ENCODE data around the gene CDKAL1.
"Not testable (repeated sequence)": the region's sequence is repeated elsewhere in the genome, so short reads cannot be mapped to it uniquely, and the experiment has no call there.

DNA sequence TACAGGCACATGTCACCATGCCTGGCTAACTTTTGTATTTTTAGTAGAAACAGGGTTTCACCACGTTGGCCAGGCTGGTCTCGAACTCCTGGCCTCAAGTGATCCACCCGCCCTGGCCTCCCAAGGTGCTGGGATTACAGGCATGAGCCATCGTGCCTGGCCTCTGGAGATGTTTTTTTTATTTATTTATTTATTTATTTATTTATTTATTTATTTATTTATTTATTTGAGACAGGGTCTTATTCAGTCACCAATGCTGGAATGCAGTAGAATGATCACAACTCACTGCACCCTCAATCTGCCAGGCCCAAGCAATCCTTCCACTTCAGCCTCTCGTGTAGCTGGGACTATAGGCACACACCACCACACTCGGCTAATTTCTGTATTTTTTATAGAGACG lies 661.0 kb downstream of the CDKAL1 start:
- TF ChIP-seq CTCF, POLR2A, POLR2AphosphoS5 (IDR thresholded peaks at IDR 0.05): not testable (repeated sequence)

All from prostate gland (tissue), 2 donors.